ENCODE results near the gene CCDC185.

- TF ChIP-seq POLR2A (IDR thresholded peaks at IDR 0.05; ENCODE audit: extremely low read depth, insufficient read length) (no peak), CTCF (IDR thresholded peaks at IDR 0.05; ENCODE audit: low read depth, low read length) (no peak)
These were observed 18.5 kb downstream of the CCDC185 start for GRCh38 chr1:223411710-223412109.

Data from NB4 (cell line).